ENCODE data around the gene PRDM4. TPM values are rescaled to one million over a fixed set of nuclear protein-coding genes. Genes with fewer than 3 reads are reported as not detected.

PRDM4 gene
- total and polyA plus RNA-seq, 2 of the 4 experiments (the other 2 are of a cell fraction), result 20.1 to 26.7 TPM

DNA sequence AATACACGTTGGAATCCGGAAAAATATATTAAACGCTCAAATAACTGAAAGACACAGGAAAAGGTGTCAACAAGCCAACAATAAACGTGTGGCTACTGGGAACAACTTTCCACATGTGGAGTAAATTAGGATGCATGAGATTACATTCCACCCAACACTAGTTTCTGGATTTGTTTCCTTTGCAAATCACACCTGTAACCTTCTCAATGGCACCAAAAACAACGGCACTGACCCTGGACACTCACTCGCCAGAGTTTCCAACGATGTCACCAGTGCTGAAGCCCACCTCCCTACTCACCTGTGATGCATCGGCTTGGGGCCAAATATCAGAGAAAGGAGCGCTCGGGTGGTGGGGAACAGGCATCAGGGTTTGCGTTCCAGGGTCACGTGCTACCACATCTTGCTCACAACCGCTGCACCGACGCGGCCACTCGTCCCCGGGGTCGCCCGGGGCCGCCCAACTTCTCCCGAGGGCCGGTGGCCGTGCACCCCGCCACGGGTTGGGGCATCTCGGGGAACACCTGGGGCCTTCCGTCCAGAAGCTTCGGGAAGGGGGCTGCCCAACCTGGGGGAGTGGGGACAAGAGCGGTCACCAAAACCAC lies 629 bp downstream of the PRDM4 start:
- H3K27ac ChIP-seq (ENCODE audit: insufficient read depth, low read length), result peak overlapping the region; percentile 66
- H4K20me1 ChIP-seq (ENCODE audit: insufficient read depth, low read length), result peaks cover 24% of the 10 kb centered on the region; the same call in 1 of the 2 replicates
- DNase-seq, result peak; percentile 12
- no peak overlapping the region for H3K18ac ChIP-seq (ENCODE audit: low read depth, low read length)
- H3K9me3 ChIP-seq (ENCODE audit: control insufficient read depth, insufficient read depth, low read length), result no peaks in the 10 kb centered on the region
- H3K4me1 ChIP-seq (ENCODE audit: control insufficient read depth, insufficient read depth, low read length), result peaks cover 3% of the 10 kb centered on the region
- CTCF ChIA-PET, result no interaction called here
- TF ChIP-seq USF2 (IDR thresholded peaks at IDR 0.05; ENCODE audit: low read depth, low read length) (peak; percentile 68), NFE2L2 (IDR thresholded peaks at IDR 0.05; ENCODE audit: low read depth, low read length) (no peak), BHLHE40 (IDR thresholded peaks at IDR 0.05; ENCODE audit: low read depth, low read length) (peak; percentile 44; the same call in 1 of the 2 replicates)
- H3K79me1 ChIP-seq (ENCODE audit: low read depth in 1 of 2, low read length in 2 of 2), result peaks cover 13 to 18% of the 10 kb centered on the region in 2 experiments; a peak in 3 of 4 replicates
- H3K4me3 ChIP-seq (ENCODE audit: insufficient read depth, low read depth, low read length), result peak overlapping the region; percentile 89
- H3K27me3 ChIP-seq (ENCODE audit: control insufficient read depth, insufficient read depth, low read length), result peaks cover 2% of the 10 kb centered on the region; the same call in 1 of the 2 replicates
- peak overlapping the region; percentile 96 for H3K4me2 ChIP-seq (ENCODE audit: low read depth, low read length)
- H2BK15ac ChIP-seq (ENCODE audit: low read depth, low read length), result no peak overlapping the region
- H2AK5ac ChIP-seq (ENCODE audit: low read depth, low read length), result peak overlapping the region; percentile 31; the same call in 1 of the 2 replicates
- H3K56ac ChIP-seq (ENCODE audit: extremely low read depth, insufficient read depth, low read length), result no peak overlapping the region
- peaks cover 10% of the 10 kb centered on the region for H3K36me3 ChIP-seq (ENCODE audit: control insufficient read depth, insufficient read depth, low read length)
- peaks cover 8% of the 10 kb centered on the region; the same call in 1 of the 2 replicates for H3K9me1 ChIP-seq (ENCODE audit: insufficient read depth, low read length)
- H2AK9ac ChIP-seq (replicated peaks; ENCODE audit: low read depth, low read length, poor library complexity), result peak overlapping the region; percentile 87
- H2BK120ac ChIP-seq (ENCODE audit: low read depth, low read length), result no peak overlapping the region; the same call in 1 of the 2 replicates
- POLR2A ChIA-PET (ENCODE audit: unreplicated experiment), result no interaction called here
- H2BK20ac ChIP-seq (ENCODE audit: low read depth, low read length), result no peak overlapping the region
- peak overlapping the region; percentile 95 for H3K9ac ChIP-seq (ENCODE audit: low read depth, low read length)
- intact Hi-C loops (cut with micrococcal nuclease) (no loop called here), in situ Hi-C loops (cut with MboI; ENCODE audit: low sequenced_read_pairs) (no loop called here), dilution Hi-C loops (cut with HindIII; ENCODE audit: low sequenced_read_pairs, unreplicated experiment) (no loop called here)
- H2AFZ ChIP-seq (replicated peaks; ENCODE audit: low read length, poor library complexity), result peak overlapping the region; percentile 93
- H2BK5ac ChIP-seq (ENCODE audit: low read depth, low read length, poor library complexity, severe bottlenecking), result peak overlapping the region; percentile 26
- peak overlapping the region; percentile 64 for H3K14ac ChIP-seq (replicated peaks; ENCODE audit: low read depth, low read length)
- H3K23ac ChIP-seq (ENCODE audit: low read depth, low read length), result peak overlapping the region; percentile 98
- H3K4ac ChIP-seq (ENCODE audit: low read depth, low read length), result peak overlapping the region; percentile 64
- peak; percentile 2; the same call in 1 of the 2 replicates for ATAC-seq (ENCODE audit: low read depth)
- no TSS peak for BruUV-seq (replicated peaks)
- peak overlapping the region; percentile 35 for H4K91ac ChIP-seq (ENCODE audit: insufficient read depth, low read depth, low read length)
- H4K8ac ChIP-seq (ENCODE audit: low read depth in 2 of 2, low read length in 2 of 2), result peak overlapping the region; percentile 1 to 41; a peak in 2 of 4 replicates
- H4K5ac ChIP-seq (ENCODE audit: low read depth, low read length), result peak overlapping the region; percentile 21; the same call in 1 of the 2 replicates
- 0% methylated on average over 6 of the region's 30 CpGs; no CpG with 5 or more reads in 1 of the 2 experiments for WGBS, 2 experiments (ENCODE audit: extremely low coverage in 2 of 2, insufficient read length in 1 of 2)
